A549 (cell line): ENCODE results near the gene PDS5B. TPM values are rescaled to one million over a fixed set of nuclear protein-coding genes. Genes with fewer than 3 reads are reported as not detected.

ENCODE experiments used
- ATAC-seq, 2 experiments: fragments of 200-7000 bp in 1 of 2; fragments of >200 bp in 1 of 2; cut with Nextera tagmentation in 1 of 2; cut with Tn5 transposase in 1 of 2; 3 replicates each; pipeline versions ENCODE4 v1.8.0 to v1.9.1; 2018 to 2020; ENCODE audit warnings: mild to moderate bottlenecking in 1 of 2, moderate library complexity in 1 of 2
- CTCF ChIA-PET: fragments of 300-600 bp; sonication (Branson Sonifier 250); formaldehyde crosslinking; extraction: SDS; loops from one replicate; lab custom pipeline; 2021; ENCODE audit warnings: antibody characterized with exemption, inconsistent platforms; lab: Yijun Ruan, JAX
- POLR2A ChIA-PET: fragments of 350-600 bp; formaldehyde crosslinking; extraction: SDS; loops from one replicate; lab custom pipeline; 2021; ENCODE audit warnings: antibody characterized with exemption, inconsistent platforms; lab: Yijun Ruan, JAX
- DNase-seq, 2 experiments: peaks; one replicate each; pipeline versions ENCODE4 v3.0.0 to v3.0.0-alpha.2; 2011 to 2016; ENCODE audit warnings: low read depth in 1 of 2, low spot score in 1 of 2
- FAIRE-seq: peaks from 2 replicates; lab custom pipeline; 2011; peaks lifted over from hg19 to GRCh38; lab: Jason Lieb, UNC
- H3K27ac ChIP-seq, 2 experiments: fragments of >200 bp; sonication (Bioruptor Twin); formaldehyde crosslinking; 3 replicates each; pipeline ENCODE4 v1.5.1; 2016 to 2017
- H3K4me1 ChIP-seq: fragments of >200 bp; sonication (Bioruptor Twin); formaldehyde crosslinking; 3 replicates; pipeline ENCODE4 v1.6.1; 2016
- H3K4me2 ChIP-seq: fragments of >200 bp; sonication (Bioruptor Twin); formaldehyde crosslinking; 3 replicates; pipeline ENCODE4 v1.6.1; 2016
- H3K4me3 ChIP-seq: fragments of >200 bp; sonication (Bioruptor Twin); formaldehyde crosslinking; 3 replicates; pipeline ENCODE4 v1.5.1; 2016
- H3K9me3 ChIP-seq: fragments of >200 bp; sonication (Bioruptor Twin); formaldehyde crosslinking; 3 replicates; pipeline ENCODE4 v1.6.1; 2016
- CHD2 ChIP-seq: fragments of 150-350 bp; IDR thresholded peaks from 2 replicates; pipeline ENCODE4 v1.6.1; 2014; ENCODE audit warnings: low read length; ENCODE audit not compliant: partially characterized antibody
- CHD4 ChIP-seq: fragments of 200-600 bp; sonication (generic); IDR thresholded peaks from 2 replicates; pipeline ENCODE4 v1.6.1; 2016; ENCODE audit warnings: antibody characterized with exemption, mild to moderate bottlenecking, borderline replicate concordance
- EHMT2 ChIP-seq: fragments of 200-600 bp; sonication (generic); IDR thresholded peaks from 2 replicates; pipeline ENCODE4 v1.6.1; 2016; ENCODE audit warnings: antibody characterized with exemption, low read depth, mild to moderate bottlenecking, moderate library complexity
- FOSL2 ChIP-seq, 2 experiments: fragments of 450-650 bp in 1 of 2; fragments of >200 bp in 1 of 2; sonication (Bioruptor Twin) in 1 of 2; formaldehyde crosslinking; IDR thresholded peaks; 2 replicates each; pipeline versions ENCODE4 v1.5.0 to v1.6.1; 2016 to 2020; ENCODE audit warnings: mild to moderate bottlenecking in 1 of 2, moderate library complexity in 1 of 2
- GATA3 ChIP-seq: IDR thresholded peaks from 2 replicates; pipeline ENCODE4 v1.6.1; 2012; ENCODE audit warnings: borderline replicate concordance
- HDAC2 ChIP-seq: fragments of 200-600 bp; sonication (generic); IDR thresholded peaks from 2 replicates; pipeline ENCODE4 v1.6.1; 2016
- JUNB ChIP-seq: fragments of >200 bp; sonication (Bioruptor Twin); formaldehyde crosslinking; IDR thresholded peaks from 2 replicates; pipeline ENCODE4 v1.6.1; 2016
- KDM5A ChIP-seq: fragments of 200-600 bp; sonication (generic); IDR thresholded peaks from 2 replicates; pipeline ENCODE4 v1.6.1; 2016; ENCODE audit warnings: antibody characterized with exemption, mild to moderate bottlenecking
- NFE2L2 ChIP-seq: fragments of 150-350 bp; conservative IDR thresholded peaks from 2 replicates; pipeline ENCODE4 v1.6.1; 2014; ENCODE audit warnings: low read length
- NR3C1 ChIP-seq: fragments of >200 bp; sonication (Bioruptor Twin); formaldehyde crosslinking; IDR thresholded peaks from 3 replicates; pipeline ENCODE4 v1.6.1; 2017
- RAD21 ChIP-seq, 2 experiments: fragments of >200 bp in 1 of 2; sonication (Bioruptor Twin) in 1 of 2; formaldehyde crosslinking in 1 of 2; IDR thresholded peaks in 1 of 2; conservative IDR thresholded peaks in 1 of 2; 2 replicates in 1 of 2; 3 replicates in 1 of 2; pipeline ENCODE4 v1.6.1; 2012 to 2018; ENCODE audit warnings: inconsistent platforms in 1 of 2
- RARB ChIP-seq: fragments of 250-450 bp; sonication (Bioruptor Pico); IDR thresholded peaks from 2 replicates; pipeline ENCODE4 v1.8.0; 2021; ENCODE audit warnings: mild to moderate bottlenecking, moderate library complexity
- RFX5 ChIP-seq: fragments of 450-650 bp; IDR thresholded peaks from 2 replicates; pipeline ENCODE4 v1.7.1; 2014; ENCODE audit warnings: antibody characterized with exemption, mild to moderate bottlenecking, moderate library complexity
- SMC3 ChIP-seq: fragments of >200 bp; sonication (Bioruptor Twin); formaldehyde crosslinking; IDR thresholded peaks from 3 replicates; pipeline ENCODE4 v1.6.1; 2018; ENCODE audit warnings: inconsistent platforms
- SREBF2 ChIP-seq: fragments of 450-650 bp; IDR thresholded peaks from 2 replicates; pipeline ENCODE4 v1.6.1; 2014; ENCODE audit warnings: mild to moderate bottlenecking, moderate library complexity
- ZC3H11A ChIP-seq: fragments of 450-650 bp; IDR thresholded peaks from 2 replicates; pipeline ENCODE4 v1.6.1; 2014; ENCODE audit warnings: antibody characterized with exemption, mild to moderate bottlenecking
- WGBS: methylation state at CpG from one replicate; pipeline ENCODE4 v1.1.6; 2017; ENCODE audit errors: missing lambda C conversion rate; 5-methylcytosine and 5-hydroxymethylcytosine counted together
- polyA plus RNA-seq, 4 experiments: library from polyadenylated mRNA; depleted of rRNA in 3 of 4; stranded (reverse); fragments of >200 nt; fragmentation: RNase III in 1 of 4; extraction: RNeasy Plus Mini Kit Qiagen cat#74134 plus additional on column Dnase treatment in 1 of 4; gene quantifications; 2 replicates in 3 of 4; 3 replicates in 1 of 4; pipeline ENCODE4 v1.2.3, GENCODE V29; 2011 to 2017
- TF ChIP-seq, protein P1 (sequence below): IDR thresholded peaks from 2 replicates; pipeline ENCODE4 v1.6.1; 2012; ENCODE audit warnings: low read depth, borderline replicate concordance
- TF ChIP-seq, protein P2 (sequence below): fragments of >200 bp; sonication (Bioruptor Twin); formaldehyde crosslinking; IDR thresholded peaks from 3 replicates; pipeline ENCODE4 v1.6.1; 2016
- TF ChIP-seq, protein P3 (sequence below): fragments of 250-450 bp; sonication (Bioruptor Pico); IDR thresholded peaks from 2 replicates; pipeline ENCODE4 v1.5.0; 2020; ENCODE audit warnings: low read depth, mild to moderate bottlenecking, moderate library complexity
- TF ChIP-seq, protein P4 (sequence below): fragments of 250-450 bp; sonication (Bioruptor Pico); IDR thresholded peaks from 2 replicates; pipeline ENCODE4 v1.5.0; 2021; ENCODE audit warnings: mild to moderate bottlenecking, moderate library complexity, borderline replicate concordance

Gene PDS5B
- polyA plus RNA-seq, 2 of the 4 experiments (the other 2 are of a cell fraction), result 10.6 to 16.0 TPM

DNA sequence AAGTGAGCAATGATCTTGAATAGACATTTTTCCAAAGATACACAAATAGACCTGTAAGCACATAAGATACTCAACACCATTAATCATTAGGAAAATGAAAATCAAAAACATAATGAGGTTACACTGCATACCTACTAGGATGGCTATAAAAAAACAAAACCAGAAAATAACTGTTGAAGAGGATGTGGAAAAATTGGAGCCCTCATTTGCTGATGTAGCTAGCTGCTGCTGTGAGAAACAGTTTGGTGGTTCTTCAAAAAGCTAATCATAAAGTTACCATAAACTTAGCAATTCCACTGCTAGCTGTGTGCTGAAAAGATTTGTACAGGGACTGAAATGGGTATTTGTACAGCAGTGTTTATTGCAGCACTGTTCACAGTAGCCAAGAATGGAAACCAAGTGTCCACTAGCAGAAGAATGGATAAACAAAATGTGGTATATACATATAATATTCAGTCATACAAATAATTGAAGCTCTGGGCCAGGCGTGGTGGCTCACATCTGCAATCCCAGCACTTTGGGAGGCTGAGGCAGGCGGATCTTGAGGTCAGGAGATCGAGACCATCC, 46.2 kb downstream of the PDS5B start:
- no peak overlapping the region for H3K4me2 ChIP-seq
- POLR2A ChIA-PET, result no interaction called here
- no peak overlapping the region for H3K4me3 ChIP-seq
- H3K9me3 ChIP-seq, result no peaks in the 10 kb centered on the region
- WGBS, result 97% methylated on average over 3 of the region's 3 CpGs
- no peaks in the 10 kb centered on the region for H3K4me1 ChIP-seq
- H3K27ac ChIP-seq, result no peak overlapping the region
- no peak for ATAC-seq
- no peak for DNase-seq
- TF ChIP-seq, protein P1, sequence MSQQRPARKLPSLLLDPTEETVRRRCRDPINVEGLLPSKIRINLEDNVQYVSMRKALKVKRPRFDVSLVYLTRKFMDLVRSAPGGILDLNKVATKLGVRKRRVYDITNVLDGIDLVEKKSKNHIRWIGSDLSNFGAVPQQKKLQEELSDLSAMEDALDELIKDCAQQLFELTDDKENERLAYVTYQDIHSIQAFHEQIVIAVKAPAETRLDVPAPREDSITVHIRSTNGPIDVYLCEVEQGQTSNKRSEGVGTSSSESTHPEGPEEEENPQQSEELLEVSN, result no peak
- TF ChIP-seq, protein P2, sequence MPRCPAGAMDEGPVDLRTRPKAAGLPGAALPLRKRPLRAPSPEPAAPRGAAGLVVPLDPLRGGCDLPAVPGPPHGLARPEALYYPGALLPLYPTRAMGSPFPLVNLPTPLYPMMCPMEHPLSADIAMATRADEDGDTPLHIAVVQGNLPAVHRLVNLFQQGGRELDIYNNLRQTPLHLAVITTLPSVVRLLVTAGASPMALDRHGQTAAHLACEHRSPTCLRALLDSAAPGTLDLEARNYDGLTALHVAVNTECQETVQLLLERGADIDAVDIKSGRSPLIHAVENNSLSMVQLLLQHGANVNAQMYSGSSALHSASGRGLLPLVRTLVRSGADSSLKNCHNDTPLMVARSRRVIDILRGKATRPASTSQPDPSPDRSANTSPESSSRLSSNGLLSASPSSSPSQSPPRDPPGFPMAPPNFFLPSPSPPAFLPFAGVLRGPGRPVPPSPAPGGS, result no peak
- TF ChIP-seq JUNB (no peak), SREBF2 (no peak), RFX5 (no peak), CHD2 (no peak), GATA3 (no peak), NR3C1 (no peak), FOSL2 (IDR thresholded peaks at IDR 0.05) (no peak), FOSL2 (CRISPR knock-in tag; IDR thresholded peaks at IDR 0.05) (no peak), ZC3H11A (no peak), EHMT2 (no peak)
- TF ChIP-seq, protein P3, sequence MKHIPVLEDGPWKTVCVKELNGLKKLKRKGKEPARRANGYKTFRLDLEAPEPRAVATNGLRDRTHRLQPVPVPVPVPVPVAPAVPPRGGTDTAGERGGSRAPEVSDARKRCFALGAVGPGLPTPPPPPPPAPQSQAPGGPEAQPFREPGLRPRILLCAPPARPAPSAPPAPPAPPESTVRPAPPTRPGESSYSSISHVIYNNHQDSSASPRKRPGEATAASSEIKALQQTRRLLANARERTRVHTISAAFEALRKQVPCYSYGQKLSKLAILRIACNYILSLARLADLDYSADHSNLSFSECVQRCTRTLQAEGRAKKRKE (CRISPR knock-in tag), result no peak
- TF ChIP-seq, protein P4, sequence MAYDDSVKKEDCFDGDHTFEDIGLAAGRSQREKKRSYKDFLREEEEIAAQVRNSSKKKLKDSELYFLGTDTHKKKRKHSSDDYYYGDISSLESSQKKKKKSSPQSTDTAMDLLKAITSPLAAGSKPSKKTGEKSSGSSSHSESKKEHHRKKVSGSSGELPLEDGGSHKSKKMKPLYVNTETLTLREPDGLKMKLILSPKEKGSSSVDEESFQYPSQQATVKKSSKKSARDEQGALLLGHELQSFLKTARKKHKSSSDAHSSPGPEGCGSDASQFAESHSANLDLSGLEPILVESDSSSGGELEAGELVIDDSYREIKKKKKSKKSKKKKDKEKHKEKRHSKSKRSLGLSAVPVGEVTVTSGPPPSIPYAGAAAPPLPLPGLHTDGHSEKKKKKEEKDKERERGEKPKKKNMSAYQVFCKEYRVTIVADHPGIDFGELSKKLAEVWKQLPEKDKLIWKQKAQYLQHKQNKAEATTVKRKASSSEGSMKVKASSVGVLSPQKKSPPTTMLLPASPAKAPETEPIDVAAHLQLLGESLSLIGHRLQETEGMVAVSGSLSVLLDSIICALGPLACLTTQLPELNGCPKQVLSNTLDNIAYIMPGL (CRISPR knock-in tag), result no peak
- TF ChIP-seq, all 56 proteins: peak for 0
- CTCF ChIA-PET, result interaction anchor here (1.4 to 1.7 kb wide), 2 partner anchors 10 to 18 kb away, joined by 4 read pairs; no protein-coding TSS in a partner anchor
- no peak for FAIRE-seq

DNA sequence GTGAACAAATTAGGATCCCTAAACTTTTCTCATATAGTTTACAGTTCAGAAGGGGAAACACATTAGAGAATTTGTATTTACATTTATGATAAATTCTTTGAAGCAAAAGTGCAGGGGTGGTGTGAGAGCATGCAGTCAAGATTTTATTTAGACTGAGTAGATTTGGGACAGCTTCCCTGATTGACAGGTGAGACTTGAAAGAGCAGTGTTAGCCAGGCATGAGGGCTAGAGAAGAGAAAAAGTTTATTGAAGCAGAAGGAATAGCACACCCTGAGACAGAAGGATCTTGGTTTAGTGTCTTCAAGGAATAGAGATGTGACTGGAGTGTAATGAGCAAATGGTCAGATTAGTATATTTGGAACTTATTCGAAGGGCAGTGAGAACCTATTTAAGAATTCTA, 50.5 kb downstream of the PDS5B start:
- POLR2A ChIA-PET, result no interaction called here
- WGBS, result 96% methylated on average over 1 of the region's 1 CpG

DNA sequence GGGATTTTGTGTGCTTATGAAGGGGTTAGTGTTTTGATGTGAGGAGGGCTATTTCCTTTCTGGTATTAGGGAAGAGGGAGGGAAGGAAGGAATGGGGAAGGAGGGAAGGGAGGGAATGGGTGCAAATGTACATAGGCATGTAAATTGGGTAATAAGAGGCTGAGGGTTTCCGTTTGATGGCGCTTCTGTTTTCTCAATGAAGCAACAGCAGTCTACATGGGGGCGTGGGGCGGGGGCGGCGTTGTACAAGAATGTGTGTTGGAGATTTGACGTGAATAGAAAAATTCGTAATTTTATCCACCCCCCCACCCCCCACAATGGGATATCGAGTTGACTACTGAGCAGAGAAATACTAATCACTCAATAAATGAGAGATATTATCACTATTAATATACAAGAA, 52.5 kb downstream of the PDS5B start:
- ChIA-PET CTCF (interaction anchor here (0.9 to 3.0 kb wide), 3 partner anchors 12 to 53 kb away, joined by 4 to 16 read pairs (median 9); partner anchors contain the start of gene PDS5B), POLR2A (no interaction called here)
- no peak for FAIRE-seq

More for the DNA sequence above, 50.5 kb downstream of the PDS5B start:
- DNase-seq (no peak), FAIRE-seq (no peak), ATAC-seq (no peak)
- TF ChIP-seq RAD21 (conservative IDR thresholded peaks at IDR 0.05 in 1 of 2, IDR thresholded peaks at IDR 0.05 in 1 of 2) (no peak), SMC3 (no peak), NFE2L2 (no peak), RARB (no peak), NR3C1 (no peak), KDM5A (no peak)
- Histone ChIP-seq H3K27ac (no peak overlapping the region), H3K4me3 (no peak overlapping the region), H3K9me3 (no peaks in the 10 kb centered on the region), H3K4me1 (no peaks in the 10 kb centered on the region; the same call in 2 of the 3 replicates), H3K4me2 (no peak overlapping the region)
- CTCF ChIA-PET, result interaction anchor here (0.6 to 3.0 kb wide), 4 partner anchors 14 to 55 kb away, joined by 3 to 16 read pairs (median 6); partner anchors contain the start of gene PDS5B

More for the DNA sequence above, 52.5 kb downstream of the PDS5B start:
- no peak overlapping the region for H3K27ac ChIP-seq
- no peaks in the 10 kb centered on the region for H3K9me3 ChIP-seq
- WGBS, result 74% methylated on average over 9 of the region's 9 CpGs
- DNase-seq, result no peak
- no peak overlapping the region for H3K4me2 ChIP-seq
- peaks cover 13% of the 10 kb centered on the region; the same call in 2 of the 3 replicates for H3K4me1 ChIP-seq
- no peak for ATAC-seq
- H3K4me3 ChIP-seq, result no peak overlapping the region
- TF ChIP-seq HDAC2, result no peak
- no peak for TF ChIP-seq CHD4
- no peak for TF ChIP-seq EHMT2
- TF ChIP-seq KDM5A, result no peak
